Nephron progenitor cell (in vitro differentiated cells): Measurements from ENCODE around the gene GPM6B.

Experiments
- DNase-seq: peaks from one replicate; pipeline ENCODE4 v3.0.0; 2021
- H3K27ac Mint-ChIP-seq: 2 replicates; pipeline ENCODE4 v1.8.0; 2021; ENCODE audit warnings: mild to moderate bottlenecking, moderate library complexity, mixed read lengths
- H3K27me3 Mint-ChIP-seq: 2 replicates; pipeline ENCODE4 v1.8.0; 2021; ENCODE audit warnings: mild to moderate bottlenecking, low read depth, mixed read lengths; ENCODE audit not compliant: poor library complexity
- H3K36me3 Mint-ChIP-seq: 2 replicates; pipeline ENCODE4 v1.8.0; 2021; ENCODE audit warnings: low read depth, mixed read lengths
- H3K4me1 Mint-ChIP-seq: 2 replicates; pipeline ENCODE4 v1.8.0; 2021; ENCODE audit warnings: mixed read lengths
- H3K4me3 Mint-ChIP-seq: 2 replicates; pipeline ENCODE4 v1.8.0; 2021; ENCODE audit warnings: mild to moderate bottlenecking, moderate library complexity, mixed read lengths
- H3K9me3 Mint-ChIP-seq: 2 replicates; pipeline ENCODE4 v1.8.0; 2021; ENCODE audit warnings: mild to moderate bottlenecking, moderate library complexity, mixed read lengths
- TF ChIP-seq, protein P1 (sequence below): fragments of 200-600 bp; sonication (generic); IDR thresholded peaks from 2 replicates; pipeline ENCODE4 v1.5.0; 2021; ENCODE audit warnings: antibody characterized with exemption

Gene GPM6B

DNA sequence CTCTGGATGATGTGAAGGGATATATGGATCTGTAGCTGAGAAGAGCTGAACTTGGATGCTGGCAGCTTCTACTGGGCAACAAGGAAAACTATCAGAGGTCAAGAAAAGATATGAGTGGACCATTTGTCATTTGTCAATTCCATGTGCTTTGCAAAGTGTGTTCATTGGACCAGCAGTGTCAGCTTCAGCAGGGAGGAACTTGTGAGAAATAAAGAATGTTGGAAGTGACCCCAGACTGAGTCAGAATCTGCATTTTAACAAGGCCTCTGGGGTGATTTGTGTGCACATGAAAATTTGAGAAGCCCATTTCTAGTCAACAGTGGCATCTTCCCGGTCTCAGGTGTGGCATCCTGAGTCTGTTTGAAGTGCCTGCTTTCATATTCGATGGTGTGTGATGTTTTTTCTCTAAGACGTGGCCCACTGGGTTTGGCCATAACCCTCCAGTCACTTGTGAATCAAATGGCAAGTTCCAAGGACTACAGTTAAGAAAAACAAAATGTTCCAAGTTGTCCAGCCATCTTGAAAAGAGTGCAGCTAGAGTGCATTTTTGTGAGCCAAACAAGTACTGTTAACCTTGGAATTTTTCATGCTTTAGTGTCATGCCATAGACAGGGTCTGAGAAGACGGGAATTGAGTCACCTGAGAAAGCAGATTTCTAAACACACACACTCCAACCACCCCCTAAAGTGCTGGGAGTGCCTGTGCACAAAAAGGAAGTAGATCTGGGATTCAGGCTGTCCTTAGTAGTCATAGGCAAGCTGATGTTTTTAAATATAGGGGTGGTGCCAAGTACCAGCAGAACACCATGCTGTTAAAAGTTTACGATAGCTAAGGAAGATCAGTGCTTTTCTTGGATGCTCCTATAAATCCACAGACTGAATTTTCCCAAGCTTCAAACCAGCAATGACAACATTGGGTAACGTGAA, 26.4 kb downstream of the GPM6B start:
- no peaks in the 10 kb centered on the region for H3K27me3 Mint-ChIP-seq
- H3K27ac Mint-ChIP-seq, result peak overlapping the region; percentile 66
- H3K4me3 Mint-ChIP-seq, result no peak overlapping the region
- no peak for DNase-seq
- no peaks in the 10 kb centered on the region for H3K36me3 Mint-ChIP-seq
- H3K9me3 Mint-ChIP-seq, result peaks cover 17% of the 10 kb centered on the region
- TF ChIP-seq, protein P1, sequence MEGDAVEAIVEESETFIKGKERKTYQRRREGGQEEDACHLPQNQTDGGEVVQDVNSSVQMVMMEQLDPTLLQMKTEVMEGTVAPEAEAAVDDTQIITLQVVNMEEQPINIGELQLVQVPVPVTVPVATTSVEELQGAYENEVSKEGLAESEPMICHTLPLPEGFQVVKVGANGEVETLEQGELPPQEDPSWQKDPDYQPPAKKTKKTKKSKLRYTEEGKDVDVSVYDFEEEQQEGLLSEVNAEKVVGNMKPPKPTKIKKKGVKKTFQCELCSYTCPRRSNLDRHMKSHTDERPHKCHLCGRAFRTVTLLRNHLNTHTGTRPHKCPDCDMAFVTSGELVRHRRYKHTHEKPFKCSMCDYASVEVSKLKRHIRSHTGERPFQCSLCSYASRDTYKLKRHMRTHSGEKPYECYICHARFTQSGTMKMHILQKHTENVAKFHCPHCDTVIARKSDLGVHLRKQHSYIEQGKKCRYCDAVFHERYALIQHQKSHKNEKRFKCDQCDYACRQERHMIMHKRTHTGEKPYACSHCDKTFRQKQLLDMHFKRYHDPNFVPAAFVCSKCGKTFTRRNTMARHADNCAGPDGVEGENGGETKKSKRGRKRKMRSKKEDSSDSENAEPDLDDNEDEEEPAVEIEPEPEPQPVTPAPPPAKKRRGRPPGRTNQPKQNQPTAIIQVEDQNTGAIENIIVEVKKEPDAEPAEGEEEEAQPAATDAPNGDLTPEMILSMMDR, result no peak
- H3K4me1 Mint-ChIP-seq, result peaks cover 35% of the 10 kb centered on the region

DNA sequence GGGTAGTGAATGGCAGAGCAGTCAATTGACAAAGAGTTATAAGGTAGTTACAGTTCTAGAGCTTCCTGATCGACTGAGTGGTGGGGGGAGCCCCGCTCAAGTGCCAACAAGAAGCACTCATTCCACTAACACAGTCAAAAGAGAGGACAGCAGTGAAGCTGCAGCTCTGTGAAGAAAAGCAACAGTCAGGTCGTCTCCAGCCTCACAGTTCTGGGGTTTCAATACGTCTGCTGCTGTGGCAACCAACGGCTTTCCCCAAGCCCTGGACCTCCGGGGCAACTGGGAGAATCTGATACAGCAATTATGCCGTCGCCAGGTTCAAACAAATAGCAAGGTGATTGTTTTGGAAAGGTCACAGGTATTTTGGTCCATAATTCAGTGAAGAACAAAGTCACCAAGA, 30.8 kb downstream of the GPM6B start:
- Mint-ChIP-seq H3K36me3 (peaks cover 11% of the 10 kb centered on the region), H3K9me3 (peaks cover 23% of the 10 kb centered on the region), H3K27me3 (no peaks in the 10 kb centered on the region), H3K4me1 (peaks cover 22% of the 10 kb centered on the region), H3K4me3 (no peak overlapping the region), H3K27ac (peak overlapping the region; percentile 36)
- DNase-seq, result no peak
- TF ChIP-seq, protein P1, result no peak

DNA sequence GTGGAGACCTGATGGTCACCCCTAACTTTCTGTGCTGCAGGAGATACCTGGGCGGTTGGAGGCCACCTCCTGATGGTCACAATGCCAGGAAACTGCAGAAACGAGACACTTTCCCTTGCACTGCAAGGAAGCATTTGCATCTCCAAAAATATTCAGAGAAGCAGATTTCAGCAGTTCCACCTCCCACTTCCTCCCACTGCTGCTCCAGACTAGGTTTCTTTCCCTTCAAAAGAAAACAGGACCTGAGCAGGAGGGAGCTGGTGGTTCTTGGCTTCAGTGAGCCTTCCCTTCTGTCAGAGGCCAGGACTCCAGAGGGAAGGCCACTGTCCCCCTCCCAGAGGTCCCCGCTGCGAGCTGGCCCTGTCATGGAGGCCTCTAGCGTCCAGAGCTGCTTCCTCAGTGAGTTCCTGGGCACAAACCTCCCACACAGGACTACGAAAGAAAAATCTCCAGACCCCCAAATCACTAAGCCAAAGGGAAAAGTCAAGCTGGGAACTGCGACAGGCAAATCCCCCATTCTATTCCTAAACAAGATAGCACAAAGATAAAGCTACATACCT, 35.9 kb downstream of the GPM6B start:
- H3K4me3 Mint-ChIP-seq, result no peak overlapping the region
- peaks cover 4% of the 10 kb centered on the region for H3K27me3 Mint-ChIP-seq
- H3K36me3 Mint-ChIP-seq, result peaks cover 23% of the 10 kb centered on the region
- TF ChIP-seq, protein P1, result no peak
- H3K27ac Mint-ChIP-seq, result peak overlapping the region; percentile 14
- H3K9me3 Mint-ChIP-seq, result peaks cover 20% of the 10 kb centered on the region
- no peak for DNase-seq
- peaks cover 19% of the 10 kb centered on the region for H3K4me1 Mint-ChIP-seq

DNA sequence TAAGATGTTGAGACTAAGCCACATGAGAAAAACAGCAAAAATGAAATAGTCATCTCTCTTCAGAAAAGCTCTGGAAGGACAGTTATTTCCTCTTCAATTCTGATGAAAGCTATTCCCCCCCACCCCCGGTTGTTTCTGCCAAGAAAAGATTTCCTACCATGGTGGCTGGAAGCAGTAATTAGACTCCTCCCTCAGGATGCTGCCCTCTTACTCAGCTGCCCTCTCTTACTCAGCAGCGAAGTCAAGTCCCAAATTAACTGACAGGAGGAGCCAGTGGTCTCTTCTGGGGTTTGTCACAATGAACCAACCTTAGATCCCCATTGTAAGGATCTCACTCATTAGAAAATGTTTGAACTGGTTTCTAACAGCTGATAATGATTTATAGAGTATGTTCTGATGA, 38.0 kb downstream of the GPM6B start:
- Mint-ChIP-seq H3K27me3 (peaks cover 4% of the 10 kb centered on the region), H3K9me3 (peaks cover 23% of the 10 kb centered on the region), H3K4me3 (no peak overlapping the region), H3K4me1 (peaks cover 15% of the 10 kb centered on the region), H3K27ac (no peak overlapping the region), H3K36me3 (peaks cover 32% of the 10 kb centered on the region)
- no peak for DNase-seq
- TF ChIP-seq, protein P1, result no peak

DNA sequence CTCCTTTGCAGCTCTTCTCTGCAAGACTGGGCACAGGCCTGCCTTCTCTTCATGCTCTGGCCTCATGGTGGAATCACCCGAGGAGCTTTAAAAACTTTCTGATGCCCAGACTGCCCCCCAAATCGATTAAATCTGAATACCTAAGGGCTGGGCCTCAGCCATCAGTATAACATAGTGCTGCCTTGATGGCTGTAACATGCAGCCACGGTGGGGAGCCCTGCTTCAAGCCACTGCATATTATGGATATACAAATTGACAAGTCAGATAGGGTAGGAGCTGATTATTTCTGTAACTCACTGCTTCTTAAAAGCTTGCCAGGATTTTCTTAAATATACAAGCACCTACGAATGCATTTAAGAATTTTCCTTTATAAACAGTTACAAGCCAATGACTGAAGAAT, 40.5 kb downstream of the GPM6B start:
- H3K4me3 Mint-ChIP-seq, result no peak overlapping the region
- H3K27ac Mint-ChIP-seq, result no peak overlapping the region
- peaks cover 4% of the 10 kb centered on the region for H3K27me3 Mint-ChIP-seq
- TF ChIP-seq, protein P1, result no peak
- H3K9me3 Mint-ChIP-seq, result peaks cover 20% of the 10 kb centered on the region
- H3K36me3 Mint-ChIP-seq, result peaks cover 38% of the 10 kb centered on the region
- peaks cover 15% of the 10 kb centered on the region for H3K4me1 Mint-ChIP-seq
- DNase-seq, result no peak
